ENCODE measurements around the gene SLC12A8. TPM values are rescaled to one million over a fixed set of nuclear protein-coding genes. Genes with fewer than 3 reads are reported as not detected.

The SLC12A8 gene
- total and polyA plus RNA-seq, 2 of the 13 experiments (the other 11 are each of a cell fraction or from before 2014, with no cell fraction given) = 0.44 to 0.71 TPM

GRCh38 chr3:125245521-125245920 lies 33.0 kb upstream of the SLC12A8 start:
- DNase-seq (ENCODE audit: low spot score) = no peak
- Histone ChIP-seq H3K79me2 (ENCODE audit: insufficient read depth, low read length) (no peaks in the 10 kb centered on the region), H3K36me3 (replicated peaks in 1 of 2; ENCODE audit: control insufficient read depth in 1 of 2, insufficient read depth in 2 of 2, low read length in 2 of 2) (no peaks in the 10 kb centered on the region; a peak in 1 of 5 replicates), H3K9ac (ENCODE audit: insufficient read depth, low read depth, low read length) (no peak overlapping the region), H3K4me3 (replicated peaks in 1 of 3; ENCODE audit: insufficient read depth in 1 of 3, low read depth in 2 of 3, low read length in 3 of 3) (no peak overlapping the region), H3K27ac (ENCODE audit: extremely low read length, insufficient read depth, low read length) (no peak overlapping the region), H2AFZ (ENCODE audit: low read length) (no peak overlapping the region), H4K20me1 (ENCODE audit: insufficient read depth, low read length) (no peaks in the 10 kb centered on the region; the same call in 1 of the 2 replicates), H3K9me3 (ENCODE audit: low read length) (no peaks in the 10 kb centered on the region), H3K4me1 (ENCODE audit: insufficient read depth, low read length) (peaks cover 6% of the 10 kb centered on the region), H3K27me3 (ENCODE audit: control insufficient read depth in 1 of 2, insufficient read depth in 2 of 2, low read length in 2 of 2) (no peaks in the 10 kb centered on the region; a peak in 1 of 5 replicates), H3K4me2 (ENCODE audit: low read depth, low read length) (no peak overlapping the region)
- no peak for ATAC-seq
- POLR2A ChIA-PET = no interaction called here
- intact Hi-C loops (cut with micrococcal nuclease; ENCODE audit: unreplicated experiment) (no loop called here), in situ Hi-C loops (cut with HindIII; ENCODE audit: extremely low pct_ligation_motif_present, low pct_unique_long_range_greater_than_20kb) (no loop called here)
- no TSS peak for BruUV-seq (replicated peaks)
- no peak for FAIRE-seq
- TF ChIP-seq ZBTB34 (CRISPR knock-in tag; IDR thresholded peaks at IDR 0.05) = no peak
- no peak for TF ChIP-seq ATF4 (CRISPR knock-in tag; IDR thresholded peaks at IDR 0.05)
- TF ChIP-seq HMG20B (CRISPR knock-in tag; conservative IDR thresholded peaks at IDR 0.05) = no peak
- TF ChIP-seq CBFB (CRISPR knock-in tag; IDR thresholded peaks at IDR 0.05) = no peak
- no peak for TF ChIP-seq ZSCAN29 (CRISPR knock-in tag; conservative IDR thresholded peaks at IDR 0.05)
- no peak for TF ChIP-seq RXRB (CRISPR knock-in tag; IDR thresholded peaks at IDR 0.05; ENCODE audit: borderline replicate concordance)
- TF ChIP-seq ZSCAN12 (CRISPR knock-in tag; IDR thresholded peaks at IDR 0.05) = no peak
- CTCF ChIA-PET (ENCODE audit: low intra/inter-chr PET ratio, low total read pairs) = no interaction called here

GRCh38 chr3:125240496-125240895 lies 27.9 kb upstream of the SLC12A8 start:
- in situ Hi-C loops (cut with HindIII; ENCODE audit: extremely low pct_ligation_motif_present, low pct_unique_long_range_greater_than_20kb) (no loop called here), intact Hi-C loops (cut with micrococcal nuclease; ENCODE audit: unreplicated experiment) (no loop called here)
- DNase-seq (ENCODE audit: low spot score) (no peak), ATAC-seq (no peak), FAIRE-seq (no peak)
- Histone ChIP-seq H3K27ac (ENCODE audit: extremely low read length, insufficient read depth, low read length) (no peak overlapping the region), H3K79me2 (ENCODE audit: insufficient read depth, low read length) (no peaks in the 10 kb centered on the region), H3K36me3 (replicated peaks in 1 of 2; ENCODE audit: control insufficient read depth in 1 of 2, insufficient read depth in 2 of 2, low read length in 2 of 2) (0 out of 5 replicates have a peak, but pooled peaks cover 0 to 6% of the 10 kb centered on the region in 2 experiments), H3K27me3 (ENCODE audit: control insufficient read depth in 1 of 2, insufficient read depth in 2 of 2, low read length in 2 of 2) (no peaks in the 10 kb centered on the region; a peak in 1 of 5 replicates), H4K20me1 (ENCODE audit: insufficient read depth, low read length) (no peaks in the 10 kb centered on the region), H3K4me3 (replicated peaks in 1 of 3; ENCODE audit: insufficient read depth in 1 of 3, low read depth in 2 of 3, low read length in 3 of 3) (no peak overlapping the region), H3K9me3 (ENCODE audit: low read length) (no peaks in the 10 kb centered on the region), H3K9ac (ENCODE audit: insufficient read depth, low read depth, low read length) (no peak overlapping the region), H3K4me2 (ENCODE audit: low read depth, low read length) (no peak overlapping the region), H2AFZ (ENCODE audit: low read length) (no peak overlapping the region), H3K4me1 (ENCODE audit: insufficient read depth, low read length) (peaks cover 9% of the 10 kb centered on the region)
- BruUV-seq (replicated peaks) = no TSS peak
- 66% methylated on average over 4 of the region's 4 CpGs for WGBS (ENCODE audit: low lambda C conversion rate)
- POLR2A ChIA-PET = no interaction called here
- CTCF ChIA-PET (ENCODE audit: low intra/inter-chr PET ratio, low total read pairs) = no interaction called here
- no peak for TF ChIP-seq E2F1 (CRISPR knock-in tag; IDR thresholded peaks at IDR 0.05)
- no peak for TF ChIP-seq KMT2A (CRISPR knock-in tag; IDR thresholded peaks at IDR 0.05)
- TF ChIP-seq ZNF639 (CRISPR knock-in tag; conservative IDR thresholded peaks at IDR 0.05) = no peak
- no peak for TF ChIP-seq MNT (IDR thresholded peaks at IDR 0.05)

Data from HepG2 (cell line).